DMS153 (cell line): ENCODE results near the gene HSD3B1.

ENCODE experiments used
- DNase-seq: peaks from one replicate; lab custom pipeline; 2025; lab: John Stamatoyannopoulos, UW

Gene HSD3B1

DNA sequence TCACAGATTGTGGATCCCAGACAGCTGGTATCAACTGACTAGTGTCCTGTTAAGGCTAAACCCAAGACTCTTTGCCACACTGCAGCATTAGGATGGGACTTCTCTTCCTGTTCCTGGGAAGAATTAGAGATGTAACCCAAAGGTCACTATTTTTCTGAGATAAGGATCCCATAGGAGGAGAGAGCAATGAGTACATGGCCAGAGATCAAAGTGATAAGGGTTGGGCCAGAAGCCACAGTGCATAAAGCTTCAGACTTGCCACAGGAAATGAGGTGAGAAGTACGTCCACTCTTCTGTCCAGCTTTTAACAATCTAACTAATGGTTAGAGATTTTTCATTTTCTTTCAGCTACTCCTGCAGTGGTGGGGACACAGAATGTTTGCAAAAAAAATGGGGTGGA, at the start of gene HSD3B1:
TSS of gene HSD3B1 (plus strand) at position 270 of the 400 bp plus-strand sequence. CDS start 267 bp downstream, outside the sequence.
- no peak for DNase-seq

- no peak for DNase-seq
These were observed 44.0 kb upstream of the HSD3B1 start for GRCh38 chr1:119462964-119463363.

- no peak for DNase-seq
These were observed 43.4 kb upstream of the HSD3B1 start for GRCh38 chr1:119463569-119463968.

DNA sequence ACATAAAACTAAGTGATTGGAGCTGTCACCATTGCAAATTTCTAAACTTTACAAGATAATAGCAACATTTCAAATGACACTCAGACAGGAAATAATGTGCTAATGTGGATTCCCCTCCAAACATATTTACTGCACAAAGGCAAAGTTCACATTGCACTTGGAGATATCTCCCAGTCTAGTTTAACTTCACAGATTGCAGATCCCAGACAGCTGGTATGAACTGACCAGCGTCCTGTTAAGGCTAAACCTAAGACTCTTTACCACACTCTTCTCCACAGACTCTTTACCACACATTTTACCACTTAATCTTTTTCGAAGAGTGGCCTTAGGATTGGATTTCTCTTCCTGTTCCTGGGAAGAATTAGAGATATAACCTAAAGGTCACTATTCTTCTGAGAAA, 40.6 kb upstream of the HSD3B1 start:
- no peak for DNase-seq

DNA sequence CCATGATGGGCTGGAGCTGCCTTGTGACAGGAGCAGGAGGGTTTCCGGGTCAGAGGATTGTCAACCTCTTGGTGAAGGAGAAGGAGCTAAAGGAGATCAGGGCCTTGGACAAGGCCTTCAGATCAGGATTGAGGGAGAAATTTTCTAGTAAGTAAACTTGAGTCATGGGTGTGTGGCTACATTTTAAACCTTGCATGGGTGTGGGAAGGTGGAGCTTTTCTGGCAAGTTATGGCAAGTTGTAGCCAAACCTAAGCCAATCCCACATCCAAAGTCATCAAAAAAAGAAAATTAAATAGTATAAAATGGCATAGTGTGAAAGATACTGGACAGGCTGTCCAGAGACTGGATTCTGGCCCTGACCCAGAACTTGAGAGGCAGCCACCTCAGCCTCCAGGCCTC, 39.8 kb upstream of the HSD3B1 start:
- DNase-seq = no peak

DNA sequence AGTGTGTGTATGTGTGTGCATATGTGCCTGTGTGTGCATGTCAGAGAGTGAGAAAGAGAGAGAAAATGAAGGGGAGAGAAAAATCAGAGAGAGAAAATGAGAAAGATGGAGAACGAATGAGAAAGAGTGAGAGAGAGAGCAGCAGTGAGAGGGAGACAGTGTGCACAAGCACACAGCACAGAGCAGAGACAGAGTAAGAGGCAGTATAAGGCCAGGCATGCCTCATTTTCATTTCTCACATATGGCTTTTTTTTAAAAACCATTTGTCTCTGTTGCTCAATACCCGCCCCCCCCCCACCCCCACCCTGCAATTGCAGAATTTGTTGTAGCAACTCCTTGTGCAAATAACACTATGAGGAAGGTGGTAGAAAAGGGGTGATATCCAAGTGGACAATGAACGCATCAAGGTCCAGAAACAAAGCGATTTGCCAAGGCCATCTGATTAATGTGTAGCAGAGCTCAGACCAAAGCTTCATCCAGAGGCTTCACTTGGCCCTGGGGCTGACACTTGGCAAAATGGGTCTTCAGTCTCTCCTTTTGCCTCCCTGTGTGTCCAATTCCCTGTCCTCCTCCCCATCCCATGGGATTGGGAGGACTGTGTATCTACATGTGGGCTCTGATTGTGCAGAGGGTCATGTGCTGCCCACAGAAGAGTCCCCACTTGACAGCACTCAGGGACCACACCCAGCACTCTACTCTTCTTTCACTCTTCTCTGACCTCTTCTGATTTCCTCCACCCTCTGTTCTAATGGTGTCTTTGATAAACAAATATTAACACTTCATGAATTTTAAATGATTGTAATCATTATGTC, 38.9 kb upstream of the HSD3B1 start:
- DNase-seq = peak; percentile 52

DNA sequence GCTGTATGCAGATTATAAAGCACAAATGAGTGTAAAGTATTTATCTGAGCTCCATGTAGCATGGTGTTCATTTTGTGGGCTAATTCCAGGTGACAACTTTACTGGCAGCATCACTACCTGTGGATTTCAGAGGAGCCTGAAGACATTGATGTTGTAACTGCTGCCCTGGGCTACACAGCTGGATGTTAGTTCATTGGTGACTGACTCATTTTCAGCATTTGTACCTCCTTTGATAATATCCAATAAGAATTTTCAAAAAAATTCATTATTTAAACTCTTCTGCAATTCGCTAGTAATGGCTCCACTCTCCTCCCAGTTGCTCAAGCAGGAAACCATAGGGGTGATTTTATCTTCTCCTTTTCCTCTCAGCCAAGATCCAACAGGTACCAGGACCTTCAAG, 37.3 kb upstream of the HSD3B1 start:
- DNase-seq = no peak

DNA sequence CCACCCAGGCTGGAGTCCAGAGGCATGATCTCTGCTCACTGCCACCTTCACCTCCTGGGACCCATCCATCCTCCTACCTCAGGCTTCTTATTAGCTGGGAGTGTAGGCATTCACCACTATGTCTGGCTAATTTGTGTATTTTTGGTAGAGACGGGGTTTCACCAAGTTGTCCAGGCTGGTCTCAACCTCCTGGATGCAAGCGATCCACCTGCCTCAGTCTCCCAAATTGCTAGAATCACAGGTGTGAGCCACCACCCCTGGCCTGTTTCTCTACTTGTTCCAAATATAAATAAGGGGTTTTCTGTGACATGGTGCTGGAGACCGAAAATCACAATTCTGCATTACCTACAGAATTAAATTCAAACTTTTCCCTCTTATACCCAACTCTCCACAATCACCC, 36.6 kb upstream of the HSD3B1 start:
- DNase-seq = no peak

DNA sequence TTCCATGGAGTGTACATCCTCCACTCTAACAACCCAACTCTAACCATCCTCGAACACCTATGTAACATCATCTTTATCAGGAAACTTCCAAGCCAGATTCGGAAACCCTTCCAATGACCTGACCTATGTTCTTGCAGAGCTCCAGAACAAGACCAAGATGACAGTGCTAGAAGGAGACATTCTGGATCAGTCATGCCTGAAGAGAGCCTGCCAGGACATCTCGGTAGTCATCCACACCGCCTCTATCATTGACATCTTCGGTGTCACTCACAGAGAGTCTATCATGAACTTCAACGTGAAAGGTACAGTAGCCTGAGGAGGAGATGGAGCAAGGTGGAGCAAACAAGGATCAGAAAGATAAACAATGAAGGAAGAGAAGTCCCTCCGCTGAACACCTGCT, 36.1 kb upstream of the HSD3B1 start:
- no peak for DNase-seq

DNA sequence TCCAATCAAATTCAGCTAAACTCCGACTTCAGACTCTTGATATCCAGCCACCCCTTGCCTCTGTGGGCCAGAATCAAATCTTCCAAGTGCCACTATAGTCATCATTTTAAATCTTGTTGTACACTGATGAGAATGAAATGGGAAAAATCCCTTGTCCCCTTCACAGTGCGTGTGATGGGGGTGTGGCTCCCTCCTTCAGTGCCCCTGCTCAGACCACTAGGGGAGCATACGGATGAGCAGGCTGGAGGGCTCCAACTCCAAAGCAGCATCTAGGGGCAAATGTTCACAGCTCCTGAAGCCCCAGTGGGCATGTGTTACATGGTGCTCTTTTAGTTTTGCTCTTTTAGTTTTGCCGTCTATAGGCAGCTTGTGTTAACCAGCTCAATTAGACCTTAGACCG, 35.4 kb upstream of the HSD3B1 start:
- no peak for DNase-seq

DNA sequence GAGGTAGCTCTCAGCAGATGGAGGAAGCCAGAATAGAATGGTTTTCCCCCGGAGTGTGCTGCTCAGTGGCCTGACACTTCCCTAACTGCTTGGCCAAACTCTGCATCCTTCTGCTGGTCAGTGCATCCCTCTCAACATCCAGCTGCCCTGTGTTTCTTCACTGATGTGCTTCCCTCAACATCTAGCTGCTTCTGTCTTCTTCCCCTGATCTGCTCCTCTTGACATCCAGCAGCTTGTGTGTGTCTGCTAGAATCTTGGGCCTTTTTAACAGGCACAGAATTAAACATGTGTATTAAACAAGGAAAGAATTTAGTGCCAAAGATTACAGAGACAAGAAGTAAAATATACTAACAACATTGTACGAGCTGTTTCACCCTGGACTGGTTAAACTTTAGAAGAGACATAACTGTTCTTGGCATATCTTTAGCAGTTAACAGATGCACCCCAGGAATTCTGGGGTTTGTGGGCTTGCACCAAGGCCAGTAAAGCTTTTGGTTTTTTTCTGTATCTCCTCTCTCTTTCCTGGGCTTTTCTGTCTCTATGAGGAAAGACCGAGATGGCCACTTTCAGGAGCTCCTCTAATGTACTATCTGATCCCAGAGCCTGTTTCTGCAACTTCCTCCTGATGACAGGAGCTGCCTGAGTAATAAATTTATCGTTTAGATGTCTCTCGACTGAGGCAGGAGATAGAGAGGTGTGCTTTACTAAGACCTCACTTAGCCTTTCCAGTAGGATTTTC, 34.8 kb upstream of the HSD3B1 start:
- DNase-seq = no peak

- DNase-seq = no peak
These were observed 34.2 kb upstream of the HSD3B1 start for GRCh38 chr1:119472819-119473175.

DNA sequence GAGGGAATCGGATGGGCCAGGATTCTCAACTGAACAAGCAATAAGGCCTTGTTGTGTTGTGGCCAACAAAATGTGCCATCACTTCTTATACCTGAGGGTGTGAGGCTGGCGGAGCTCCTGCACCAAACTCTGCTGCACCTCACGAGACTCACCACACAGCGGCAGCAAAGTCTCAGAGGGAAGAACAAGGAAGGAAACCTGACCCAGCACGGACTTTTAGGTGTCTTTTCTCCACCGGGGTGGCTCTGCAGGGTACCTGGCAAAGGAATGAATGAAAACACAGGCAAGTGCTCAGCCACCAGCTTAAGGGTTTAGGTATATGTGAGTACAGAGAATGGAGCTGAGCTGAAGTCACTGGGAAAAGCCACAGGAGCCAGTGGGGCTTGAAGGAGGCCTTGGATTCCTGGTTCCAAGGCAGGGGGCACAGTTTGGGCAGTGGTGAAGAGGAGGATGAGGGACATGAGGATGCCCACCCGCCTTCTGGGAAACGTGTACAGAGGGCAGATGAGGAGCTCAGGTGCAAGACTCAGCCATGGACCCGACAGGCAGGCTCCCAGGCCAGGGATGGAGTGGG, 31.1 kb upstream of the HSD3B1 start:
- DNase-seq = peak; percentile 55

DNA sequence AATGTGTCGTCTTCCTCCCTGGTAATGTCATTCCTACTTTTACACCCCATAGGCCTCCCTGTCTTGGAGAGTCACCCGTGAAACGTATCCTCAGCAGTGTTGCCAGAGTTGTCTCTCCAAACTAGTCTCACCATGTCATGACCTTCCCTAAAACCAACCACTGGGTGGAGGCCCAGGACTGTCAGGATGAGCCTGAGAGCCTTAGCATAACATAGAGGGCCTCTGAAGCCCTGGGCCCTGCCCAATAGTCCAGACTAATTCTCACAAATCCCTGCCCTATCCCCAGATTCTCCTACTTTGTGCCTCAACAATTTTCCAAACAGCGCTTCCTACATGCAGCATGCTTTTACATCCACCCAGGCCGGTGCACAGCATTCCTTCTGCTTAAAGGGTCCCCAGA, 29.3 kb upstream of the HSD3B1 start:
- DNase-seq = no peak

DNA sequence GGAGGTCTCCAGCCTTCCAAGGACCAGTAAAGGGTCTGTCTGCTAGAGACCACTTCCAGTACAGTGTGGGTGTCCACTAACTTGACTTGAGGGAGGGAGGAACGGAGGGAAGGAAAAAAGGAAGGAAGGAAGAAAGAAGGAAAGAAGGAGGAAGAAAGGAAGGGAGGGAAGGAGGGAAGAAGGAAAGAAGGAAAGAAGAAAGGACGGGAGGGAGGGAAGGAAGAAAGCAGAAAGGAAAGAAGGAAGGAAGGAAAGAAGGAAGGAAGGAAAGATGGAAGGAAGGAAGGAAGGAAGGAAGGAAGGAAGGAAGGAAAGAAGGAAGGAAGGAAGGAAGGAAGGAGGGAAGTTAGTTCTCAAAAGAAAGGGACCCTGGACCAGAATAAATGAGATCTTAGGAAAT, 26.8 kb upstream of the HSD3B1 start:
- DNase-seq = no peak

- no peak for DNase-seq
These were observed 25.1 kb upstream of the HSD3B1 start for GRCh38 chr1:119481951-119482350.

DNA sequence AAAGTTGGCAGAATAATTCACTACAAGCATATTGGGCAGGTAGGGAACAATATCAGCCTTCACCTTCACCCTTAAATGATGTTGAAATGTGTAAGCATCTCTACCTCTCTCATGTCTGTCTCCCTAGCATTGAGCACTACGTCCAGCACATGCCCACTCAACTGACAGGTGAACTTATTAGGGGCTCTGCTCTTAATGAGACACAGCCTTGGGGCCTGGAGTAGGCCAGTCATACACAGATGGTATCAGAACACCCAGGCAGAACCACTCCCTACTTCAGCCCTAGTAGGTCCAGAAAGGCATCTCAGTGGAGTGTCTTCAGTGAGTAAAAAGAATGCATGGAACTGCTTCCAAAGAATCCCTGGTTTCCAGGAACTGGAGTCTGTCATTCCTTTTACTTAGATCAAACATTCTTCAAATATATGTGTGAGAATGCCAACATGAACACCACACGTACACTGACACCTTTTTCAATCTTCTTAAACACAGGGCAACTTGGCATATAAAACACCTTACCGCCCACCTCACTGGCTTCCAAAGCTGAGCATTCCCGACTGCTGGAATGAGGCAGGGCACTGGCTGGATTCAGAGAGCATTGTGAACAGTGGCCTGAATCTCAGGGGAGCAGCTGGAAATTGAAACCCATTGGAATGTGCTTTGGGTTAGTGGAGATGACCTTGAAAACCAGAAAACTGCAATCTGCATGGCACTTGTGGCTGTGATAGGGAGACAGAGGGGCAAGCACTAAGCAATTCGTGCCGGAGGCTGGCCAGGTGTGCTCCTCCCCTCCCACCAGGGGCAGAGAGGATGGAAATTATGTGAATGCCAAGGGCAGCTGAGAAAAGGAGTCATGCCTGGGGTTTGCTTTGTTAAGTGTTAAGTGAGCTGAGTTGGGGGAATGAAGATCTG, 24.2 kb upstream of the HSD3B1 start:
- no peak for DNase-seq

DNA sequence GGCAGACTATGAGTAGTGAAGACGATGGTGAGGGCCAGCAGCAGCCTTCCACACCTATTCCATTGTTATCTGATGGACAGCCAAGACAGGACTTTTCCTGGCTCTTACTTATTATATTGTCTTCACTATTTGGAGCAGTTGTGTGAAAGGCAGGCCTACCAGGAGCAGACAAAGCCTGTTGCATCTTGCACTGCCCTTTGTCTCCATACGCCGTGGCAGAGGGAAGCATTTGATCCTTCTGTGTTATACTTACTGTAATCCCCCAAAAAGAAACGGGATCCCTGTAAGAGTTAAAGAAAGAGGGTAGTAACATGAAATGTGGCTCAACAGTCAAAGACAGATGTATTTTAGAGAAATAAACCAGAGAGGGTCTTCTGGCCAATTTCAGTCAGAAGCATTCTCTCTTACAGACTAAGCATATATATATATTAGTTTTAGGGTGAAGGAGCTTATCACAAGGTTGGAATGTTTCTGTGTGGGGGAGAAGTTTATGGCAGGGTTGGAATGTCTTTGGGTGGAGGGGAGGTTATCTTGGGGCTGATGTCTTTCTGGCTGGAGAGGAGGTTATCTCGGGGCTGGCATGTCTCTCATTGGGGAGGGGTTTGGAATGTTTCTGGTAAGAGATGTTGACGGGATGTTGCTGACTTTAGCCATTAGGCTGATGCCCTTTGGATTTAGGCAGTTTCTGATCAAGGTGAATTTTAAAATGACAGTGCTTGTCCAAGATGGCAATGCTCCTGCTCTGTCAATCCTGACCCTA, 23.4 kb upstream of the HSD3B1 start:
- DNase-seq = no peak

GRCh38 chr1:119485201-119485600, 21.8 kb upstream of the HSD3B1 start:
- DNase-seq = no peak

- DNase-seq = no peak
These were observed 18.8 kb upstream of the HSD3B1 start for GRCh38 chr1:119488216-119488615.

- no peak for DNase-seq
These were observed 17.8 kb upstream of the HSD3B1 start for GRCh38 chr1:119489201-119489600.
